ENCODE results near the gene ZMYND19.

ZMYND19 gene

GRCh38 chr9:137588891-137589290 is 1.4 kb downstream of the ZMYND19 start:
- Mint-ChIP-seq H3K9me3 (no peaks in the 10 kb centered on the region), H3K27ac (no peak overlapping the region), H3K4me3 (peak overlapping the region; percentile 55 to 85), H3K4me1 (peaks cover 12 to 23% of the 10 kb centered on the region in 2 donors), H3K36me3 (peaks cover 14 to 29% of the 10 kb centered on the region in 2 donors), H3K27me3 (no peaks in the 10 kb centered on the region)
- DNase-seq (no peak), ATAC-seq (replicated peaks) (no peak)

- Mint-ChIP-seq H3K27ac (peak overlapping the region; percentile 74), H3K4me1 (peaks cover 13 to 27% of the 10 kb centered on the region in 2 donors), H3K36me3 (peaks cover 18 to 29% of the 10 kb centered on the region in 2 donors), H3K4me3 (peak overlapping the region; percentile 29 to 55), H3K9me3 (no peaks in the 10 kb centered on the region), H3K27me3 (no peaks in the 10 kb centered on the region)
- ATAC-seq (replicated peaks) (no peak), DNase-seq (no peak)
Observed at GRCh38 chr9:137588311-137588710, 2.0 kb downstream of the ZMYND19 start.

GRCh38 chr9:137586854-137587253 is 3.5 kb downstream of the ZMYND19 start:
- Mint-ChIP-seq H3K4me3 (no peak overlapping the region), H3K4me1 (peaks cover 14 to 26% of the 10 kb centered on the region in 2 donors), H3K27me3 (no peaks in the 10 kb centered on the region), H3K27ac (no peak overlapping the region), H3K36me3 (peaks cover 27 to 33% of the 10 kb centered on the region in 2 donors), H3K9me3 (no peaks in the 10 kb centered on the region)
- ATAC-seq (replicated peaks) (no peak), DNase-seq (no peak)

- ATAC-seq (replicated peaks), result no peak
- Mint-ChIP-seq H3K4me3 (no peak overlapping the region), H3K36me3 (peaks cover 38 to 39% of the 10 kb centered on the region in 2 donors), H3K27ac (no peak overlapping the region), H3K27me3 (no peaks in the 10 kb centered on the region), H3K9me3 (no peaks in the 10 kb centered on the region), H3K4me1 (peaks cover 8 to 26% of the 10 kb centered on the region in 2 donors)
- no peak for DNase-seq
Observed at GRCh38 chr9:137583957-137584356, 6.4 kb downstream of the ZMYND19 start.

- peaks cover 8 to 23% of the 10 kb centered on the region in 2 donors for H3K4me1 Mint-ChIP-seq
- H3K4me3 Mint-ChIP-seq, result no peak overlapping the region
- no peaks in the 10 kb centered on the region for H3K9me3 Mint-ChIP-seq
- no peak for DNase-seq
- no peaks in the 10 kb centered on the region for H3K27me3 Mint-ChIP-seq
- no peak for ATAC-seq (replicated peaks)
- no peak overlapping the region for H3K27ac Mint-ChIP-seq
- peaks cover 38 to 39% of the 10 kb centered on the region in 2 donors for H3K36me3 Mint-ChIP-seq
Observed at GRCh38 chr9:137583347-137583746, 7.0 kb downstream of the ZMYND19 start.

GRCh38 chr9:137582286-137582860 is 7.9 kb downstream of the ZMYND19 start:
- DNase-seq (no peak), ATAC-seq (replicated peaks) (no peak)
- no peak overlapping the region for H3K4me3 Mint-ChIP-seq
- no peaks in the 10 kb centered on the region for H3K27me3 Mint-ChIP-seq
- H3K9me3 Mint-ChIP-seq, result no peaks in the 10 kb centered on the region
- peaks cover 31 to 33% of the 10 kb centered on the region in 2 donors for H3K36me3 Mint-ChIP-seq
- peaks cover 7 to 22% of the 10 kb centered on the region in 2 donors for H3K4me1 Mint-ChIP-seq
- peak overlapping the region; percentile 31 for H3K27ac Mint-ChIP-seq

GRCh38 chr9:137581361-137582285 is 8.7 kb downstream of the ZMYND19 start:
- H3K9me3 Mint-ChIP-seq, result no peaks in the 10 kb centered on the region
- no peak overlapping the region for H3K4me3 Mint-ChIP-seq

GRCh38 chr9:137580954-137581322 is 9.4 kb downstream of the ZMYND19 start:
- Mint-ChIP-seq H3K4me1 (peaks cover 11 to 36% of the 10 kb centered on the region in 2 donors), H3K36me3 (peaks cover 26 to 27% of the 10 kb centered on the region in 2 donors), H3K27ac (no peak overlapping the region), H3K4me3 (no peak overlapping the region), H3K9me3 (no peaks in the 10 kb centered on the region), H3K27me3 (no peaks in the 10 kb centered on the region)
- ATAC-seq (replicated peaks) (no peak), DNase-seq (no peak)

More at GRCh38 chr9:137581361-137582285, 8.7 kb downstream of the ZMYND19 start:
- peaks cover 10 to 30% of the 10 kb centered on the region in 2 donors for H3K4me1 Mint-ChIP-seq
- ATAC-seq (replicated peaks) (no peak), DNase-seq (no peak)
- H3K27ac Mint-ChIP-seq, result peak overlapping the region; percentile 31
- peaks cover 30 to 32% of the 10 kb centered on the region in 2 donors for H3K36me3 Mint-ChIP-seq
- H3K27me3 Mint-ChIP-seq, result no peaks in the 10 kb centered on the region

GRCh38 chr9:137580209-137580953 is 9.9 kb downstream of the ZMYND19 start:
- Mint-ChIP-seq H3K27me3 (no peaks in the 10 kb centered on the region), H3K27ac (no peak overlapping the region), H3K9me3 (no peaks in the 10 kb centered on the region), H3K4me1 (peaks cover 17 to 42% of the 10 kb centered on the region in 2 donors), H3K36me3 (peaks cover 27 to 30% of the 10 kb centered on the region in 2 donors), H3K4me3 (no peak overlapping the region)
- no peak for ATAC-seq (replicated peaks)
- no peak for DNase-seq

- H3K27me3 Mint-ChIP-seq, result no peaks in the 10 kb centered on the region
- H3K4me1 Mint-ChIP-seq, result peaks cover 22 to 51% of the 10 kb centered on the region in 2 donors
- H3K27ac Mint-ChIP-seq, result no peak overlapping the region
- DNase-seq (no peak), ATAC-seq (replicated peaks) (no peak)
- peaks cover 35 to 38% of the 10 kb centered on the region in 2 donors for H3K36me3 Mint-ChIP-seq
- H3K9me3 Mint-ChIP-seq, result no peaks in the 10 kb centered on the region
- peak overlapping the region; percentile 85 to 87 for H3K4me3 Mint-ChIP-seq
Observed at GRCh38 chr9:137579259-137579604, 11.1 kb downstream of the ZMYND19 start.

GRCh38 chr9:137578518-137579258 is 11.6 kb downstream of the ZMYND19 start, which contains the start of gene DPH7:
Gene DPH7, minus strand, starts transcription at chr9:137578925. Its CDS starts 148 bp downstream, at chr9:137578777.
- no peaks in the 10 kb centered on the region for H3K9me3 Mint-ChIP-seq
- peaks cover 38 to 42% of the 10 kb centered on the region in 2 donors for H3K36me3 Mint-ChIP-seq
- ATAC-seq (replicated peaks), result peak; percentile 99
- peak within 1 kb of the TSS; percentile 82 for H3K27ac Mint-ChIP-seq
- H3K4me3 Mint-ChIP-seq, result peak within 1 kb of the TSS; percentile 85 to 87
- H3K27me3 Mint-ChIP-seq, result no peaks in the 10 kb centered on the region
- H3K4me1 Mint-ChIP-seq, result peaks cover 22 to 51% of the 10 kb centered on the region in 2 donors
- DNase-seq, result peak; percentile 91

- no peak for ATAC-seq (replicated peaks)
- H3K27me3 Mint-ChIP-seq, result no peaks in the 10 kb centered on the region
- H3K36me3 Mint-ChIP-seq, result peaks cover 34 to 38% of the 10 kb centered on the region in 2 donors
- no peak for DNase-seq
- H3K4me3 Mint-ChIP-seq, result no peak overlapping the region
- no peaks in the 10 kb centered on the region for H3K9me3 Mint-ChIP-seq
- peak overlapping the region; percentile 37 for H3K27ac Mint-ChIP-seq
- H3K4me1 Mint-ChIP-seq, result peaks cover 20 to 44% of the 10 kb centered on the region in 2 donors
Observed at GRCh38 chr9:137575716-137576411, 14.4 kb downstream of the ZMYND19 start.

GRCh38 chr9:137575364-137575715 is 15.0 kb downstream of the ZMYND19 start:
- H3K9me3 Mint-ChIP-seq, result no peaks in the 10 kb centered on the region
- H3K4me1 Mint-ChIP-seq, result peaks cover 22 to 49% of the 10 kb centered on the region in 2 donors
- DNase-seq (no peak), ATAC-seq (replicated peaks) (no peak)
- H3K27me3 Mint-ChIP-seq, result no peaks in the 10 kb centered on the region
- H3K27ac Mint-ChIP-seq, result peak overlapping the region; percentile 11
- no peak overlapping the region for H3K4me3 Mint-ChIP-seq
- H3K36me3 Mint-ChIP-seq, result peaks cover 36 to 41% of the 10 kb centered on the region in 2 donors
